ENCODE data around the gene ITPKC.

GRCh38 chr19:40689339-40690049 is 27.4 kb upstream of the ITPKC start:
- no peak for TF ChIP-seq POLR2A (IDR thresholded peaks at IDR 0.05)
- TF ChIP-seq CTCF (IDR thresholded peaks at IDR 0.05), result no peak
